Measurements from ENCODE around the gene MAP2K2.

GRCh38 chr19:4144666-4145249 lies 20.8 kb upstream of the MAP2K2 start:
- TF ChIP-seq POLR2AphosphoS5 (IDR thresholded peaks at IDR 0.05; ENCODE audit: low read depth, low read length): no peak
- no peak for TF ChIP-seq REST (IDR thresholded peaks at IDR 0.05; ENCODE audit: insufficient read depth in 1 of 2, low read depth in 2 of 2, low read length in 2 of 2)
- no peak for TF ChIP-seq TAF1 (IDR thresholded peaks at IDR 0.05; ENCODE audit: borderline replicate concordance, insufficient read depth, low read length)
- no peak for TF ChIP-seq SIN3A (IDR thresholded peaks at IDR 0.05; ENCODE audit: borderline replicate concordance, insufficient read depth, low read length)
- no peak for TF ChIP-seq FOXP2 (optimal IDR thresholded peaks at IDR 0.05; ENCODE audit: borderline replicate concordance, extremely low read depth, extremely low read length, insufficient read depth)
